ENCODE measurements around the gene RPL18.

RPL18 gene

DNA sequence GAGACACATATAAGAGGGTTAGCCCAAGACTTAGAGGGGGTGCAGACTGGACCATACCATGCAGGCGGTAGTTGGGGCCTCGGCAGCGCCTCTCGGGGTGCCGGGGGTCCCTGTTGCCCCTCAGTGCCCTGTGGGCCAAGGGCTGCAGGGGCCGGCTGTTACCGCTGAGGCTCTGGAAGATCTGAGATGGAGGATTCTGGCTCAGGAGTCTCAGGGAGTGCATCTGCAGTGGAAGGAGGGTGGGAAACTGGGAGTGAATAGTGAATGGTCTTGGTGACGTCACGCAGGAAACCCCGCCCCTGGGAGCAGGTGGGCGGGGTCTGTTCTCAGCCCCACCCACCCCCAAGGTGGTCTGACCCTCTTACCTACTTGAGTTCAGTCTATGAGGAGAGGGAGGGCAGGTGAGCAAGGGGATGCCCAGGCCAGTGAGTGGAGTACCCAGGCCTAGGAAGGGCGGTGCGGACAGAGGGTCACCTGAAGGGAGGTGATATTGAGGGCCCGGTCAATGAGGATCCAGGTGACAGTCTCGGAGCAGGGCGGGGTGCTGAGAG is 19.9 kb upstream of the RPL18 start:
- Histone ChIP-seq H3K4ac (ENCODE audit: low read depth, low read length) (no peak overlapping the region), H3K4me2 (ENCODE audit: low read length) (no peak overlapping the region), H3K27ac (ENCODE audit: low read depth, low read length) (no peak overlapping the region), H3K4me3 (ENCODE audit: low read depth, low read length) (no peak overlapping the region), H3K9ac (ENCODE audit: low read length) (no peak overlapping the region), H2AK5ac (ENCODE audit: low read length) (no peak overlapping the region), H3K79me1 (ENCODE audit: low read length) (peaks cover 3% of the 10 kb centered on the region), H3K36me3 (ENCODE audit: control insufficient read depth in 1 of 2, insufficient read depth in 2 of 2, low read length in 2 of 2) (no peaks in the 10 kb centered on the region), H4K12ac (ENCODE audit: low read depth, low read length) (no peak overlapping the region), H3K4me1 (ENCODE audit: control insufficient read depth in 1 of 2, insufficient read depth in 2 of 2, low read length in 2 of 2) (peaks cover 21 to 23% of the 10 kb centered on the region in 2 experiments), H2BK120ac (ENCODE audit: insufficient read depth, low read length, poor library complexity) (no peak overlapping the region), H3K18ac (ENCODE audit: low read length) (no peak overlapping the region), H2AFZ (ENCODE audit: insufficient read depth, low read length, poor library complexity) (peak overlapping the region; percentile 8), H4K91ac (ENCODE audit: low read depth, low read length) (no peak overlapping the region), H3K9me3 (ENCODE audit: insufficient read depth, low read depth, low read length) (no peaks in the 10 kb centered on the region), H3K14ac (ENCODE audit: low read length) (no peak overlapping the region), H3K23ac (ENCODE audit: low read length) (no peak overlapping the region), H2BK5ac (ENCODE audit: low read depth, low read length, poor library complexity) (no peak overlapping the region), H3K27me3 (ENCODE audit: insufficient read depth, low read length) (peaks cover 15% of the 10 kb centered on the region), H4K8ac (ENCODE audit: low read depth, low read length) (no peak overlapping the region), H2BK12ac (ENCODE audit: low read length) (no peak overlapping the region), H3K79me2 (ENCODE audit: control insufficient read depth, insufficient read depth, low read length, poor library complexity) (no peaks in the 10 kb centered on the region)
- no peak for DNase-seq
- WGBS (ENCODE audit: extremely low coverage, insufficient coverage, insufficient read length) = no CpG with 5 or more reads among the region's 16 CpGs

DNA sequence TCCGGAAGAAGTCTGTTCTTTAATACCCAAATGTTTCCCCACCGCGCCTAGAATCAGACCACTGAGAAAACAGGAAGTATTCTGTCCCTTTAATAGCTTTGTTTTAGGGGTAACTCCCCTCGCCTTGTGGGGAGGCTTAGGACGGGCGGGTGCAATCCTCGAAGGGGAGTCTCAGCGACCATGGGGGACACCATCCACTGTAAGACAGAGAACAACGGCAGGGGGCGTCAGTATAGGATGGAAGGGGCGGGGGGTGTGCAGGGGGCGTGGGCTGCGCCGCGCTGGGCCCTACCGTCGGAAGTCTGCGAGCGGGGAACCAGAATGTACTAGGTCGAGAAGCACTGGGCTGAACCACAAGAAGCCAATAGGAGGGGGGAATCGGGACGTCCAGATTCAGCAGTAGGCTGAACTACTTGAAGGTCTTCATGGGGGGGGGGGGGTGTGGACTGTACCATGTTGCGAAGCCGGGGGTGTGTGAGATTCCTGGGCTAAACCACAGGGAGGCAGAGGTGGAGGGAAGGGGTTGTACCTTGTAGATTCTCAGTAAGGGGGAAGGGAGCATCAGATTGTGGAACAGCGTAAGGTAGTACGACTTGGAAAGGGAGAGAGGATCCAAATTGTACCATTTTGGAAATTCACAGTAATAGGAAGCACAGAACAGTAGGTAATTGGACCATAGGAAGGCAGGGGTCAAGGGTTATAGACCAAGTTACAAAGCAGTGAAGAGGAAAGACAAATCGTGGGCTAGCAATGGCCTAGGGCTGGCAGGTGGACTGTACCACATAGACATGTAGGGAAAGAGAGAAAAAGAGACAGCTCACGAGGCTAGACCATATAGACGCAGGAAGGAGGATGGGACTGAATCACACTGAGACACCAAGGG is 19.2 kb upstream of the RPL18 start:
- H2AK5ac ChIP-seq (ENCODE audit: low read length) = no peak overlapping the region
- peak overlapping the region; percentile 42 for H2AFZ ChIP-seq (ENCODE audit: insufficient read depth, low read length, poor library complexity)
- no peaks in the 10 kb centered on the region for H3K79me2 ChIP-seq (ENCODE audit: control insufficient read depth, insufficient read depth, low read length, poor library complexity)
- no peak overlapping the region for H3K27ac ChIP-seq (ENCODE audit: low read depth, low read length)
- H3K18ac ChIP-seq (ENCODE audit: low read length) = no peak overlapping the region
- no peak overlapping the region for H4K12ac ChIP-seq (ENCODE audit: low read depth, low read length)
- no peak overlapping the region for H2BK12ac ChIP-seq (ENCODE audit: low read length)
- no peak overlapping the region for H3K9ac ChIP-seq (ENCODE audit: low read length)
- H3K9me3 ChIP-seq (ENCODE audit: insufficient read depth, low read depth, low read length) = peaks cover 2% of the 10 kb centered on the region
- H3K23ac ChIP-seq (ENCODE audit: low read length) = no peak overlapping the region
- H3K4me2 ChIP-seq (ENCODE audit: low read length) = peak overlapping the region; percentile 24
- H3K4me3 ChIP-seq (ENCODE audit: low read depth, low read length) = no peak overlapping the region
- no peak overlapping the region for H3K14ac ChIP-seq (ENCODE audit: low read length)
- WGBS (ENCODE audit: extremely low coverage, insufficient coverage, insufficient read length) = no CpG with 5 or more reads among the region's 29 CpGs
- no peak overlapping the region for H3K4ac ChIP-seq (ENCODE audit: low read depth, low read length)
- H2BK120ac ChIP-seq (ENCODE audit: insufficient read depth, low read length, poor library complexity) = no peak overlapping the region
- H4K8ac ChIP-seq (ENCODE audit: low read depth, low read length) = peak overlapping the region; percentile 30
- no peaks in the 10 kb centered on the region for H3K36me3 ChIP-seq (ENCODE audit: control insufficient read depth in 1 of 2, insufficient read depth in 2 of 2, low read length in 2 of 2)
- H4K91ac ChIP-seq (ENCODE audit: low read depth, low read length) = no peak overlapping the region
- H2BK5ac ChIP-seq (ENCODE audit: low read depth, low read length, poor library complexity) = no peak overlapping the region
- peak; percentile 64 to 75 for DNase-seq
- H3K27me3 ChIP-seq (ENCODE audit: insufficient read depth, low read length) = peaks cover 15% of the 10 kb centered on the region
- peaks cover 21 to 26% of the 10 kb centered on the region in 2 experiments for H3K4me1 ChIP-seq (ENCODE audit: control insufficient read depth in 1 of 2, insufficient read depth in 2 of 2, low read length in 2 of 2)
- H3K79me1 ChIP-seq (ENCODE audit: low read length) = peaks cover 3% of the 10 kb centered on the region

DNA sequence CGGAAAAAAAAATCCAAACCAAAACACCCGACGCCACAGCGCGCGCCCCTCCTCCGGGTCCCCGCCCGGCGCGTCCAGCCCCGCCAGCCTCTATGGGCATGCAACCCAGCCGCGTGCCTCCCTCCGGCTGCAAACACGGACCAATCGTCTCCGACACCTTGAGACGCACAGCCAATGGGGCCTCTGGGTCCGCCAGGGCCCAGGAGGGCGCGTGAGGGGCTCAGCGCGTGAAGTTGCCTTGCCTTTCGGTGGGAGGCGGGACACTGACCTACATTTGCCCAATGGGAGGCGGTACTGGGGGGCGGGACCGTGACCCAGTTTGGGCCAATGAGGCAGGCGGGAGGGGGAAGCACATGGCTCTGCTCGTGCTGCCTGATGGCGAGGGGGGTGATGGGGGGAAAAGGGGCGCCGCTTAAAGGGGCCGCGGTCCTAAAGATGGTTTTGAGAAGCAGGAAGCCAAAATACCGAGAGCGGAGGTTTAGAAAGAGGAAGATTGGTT is 18.5 kb upstream of the RPL18 start:
- Histone ChIP-seq H3K4ac (ENCODE audit: low read depth, low read length) (no peak overlapping the region), H2AK5ac (ENCODE audit: low read length) (no peak overlapping the region), H4K91ac (ENCODE audit: low read depth, low read length) (no peak overlapping the region), H4K8ac (ENCODE audit: low read depth, low read length) (peak overlapping the region; percentile 30), H2BK5ac (ENCODE audit: low read depth, low read length, poor library complexity) (no peak overlapping the region), H3K9ac (ENCODE audit: low read length) (no peak overlapping the region), H3K14ac (ENCODE audit: low read length) (no peak overlapping the region), H2BK12ac (ENCODE audit: low read length) (no peak overlapping the region), H3K4me2 (ENCODE audit: low read length) (peak overlapping the region; percentile 24), H3K18ac (ENCODE audit: low read length) (no peak overlapping the region), H3K36me3 (ENCODE audit: control insufficient read depth in 1 of 2, insufficient read depth in 2 of 2, low read length in 2 of 2) (no peaks in the 10 kb centered on the region), H3K4me3 (ENCODE audit: low read depth, low read length) (no peak overlapping the region), H3K79me1 (ENCODE audit: low read length) (peaks cover 3% of the 10 kb centered on the region), H3K9me3 (ENCODE audit: insufficient read depth, low read depth, low read length) (peaks cover 3% of the 10 kb centered on the region), H3K23ac (ENCODE audit: low read length) (no peak overlapping the region), H2AFZ (ENCODE audit: insufficient read depth, low read length, poor library complexity) (no peak overlapping the region), H3K4me1 (ENCODE audit: control insufficient read depth in 1 of 2, insufficient read depth in 2 of 2, low read length in 2 of 2) (peaks cover 21 to 32% of the 10 kb centered on the region in 2 experiments), H3K79me2 (ENCODE audit: control insufficient read depth, insufficient read depth, low read length, poor library complexity) (no peaks in the 10 kb centered on the region), H3K27ac (ENCODE audit: low read depth, low read length) (no peak overlapping the region), H4K12ac (ENCODE audit: low read depth, low read length) (no peak overlapping the region), H2BK120ac (ENCODE audit: insufficient read depth, low read length, poor library complexity) (no peak overlapping the region), H3K27me3 (ENCODE audit: insufficient read depth, low read length) (peaks cover 15% of the 10 kb centered on the region)
- WGBS (ENCODE audit: extremely low coverage, insufficient coverage, insufficient read length) = no CpG with 5 or more reads among the region's 38 CpGs
- peak; percentile 87 to 95 for DNase-seq

DNA sequence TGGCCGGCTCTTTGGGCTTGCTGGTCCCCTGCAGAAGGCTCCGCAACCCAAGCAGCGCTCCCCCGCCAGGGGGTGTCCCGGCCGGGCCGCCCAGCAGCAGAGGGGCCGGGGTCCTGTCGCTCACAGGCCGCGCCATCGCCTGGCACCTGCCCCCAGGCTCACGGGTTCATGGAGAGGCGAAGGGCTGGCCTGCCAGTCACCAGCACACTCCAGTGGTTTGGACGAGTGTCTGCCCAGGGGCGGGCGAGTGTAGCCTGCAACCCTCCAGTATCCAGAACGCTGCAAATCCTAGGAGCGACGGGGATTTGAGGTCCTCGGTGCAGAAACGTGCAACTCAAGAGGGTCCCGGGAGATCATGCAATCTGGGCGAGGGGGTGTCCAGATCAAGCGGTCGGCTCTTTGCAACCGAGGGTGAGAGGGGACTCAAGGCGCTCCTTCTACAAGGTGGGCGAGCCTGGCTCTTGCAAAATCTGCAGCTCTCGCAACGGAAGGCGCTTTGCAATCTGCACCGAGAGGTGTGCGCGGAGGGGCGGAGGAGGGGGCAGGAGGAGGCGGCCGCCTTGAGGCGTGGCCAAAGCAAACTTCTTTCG is 18.0 kb upstream of the RPL18 start, which contains the start of gene DBP:
DBP (minus strand) TSS at position 521 of the 590 bp plus-strand sequence; CDS start at position 136, 385 bp downstream.
- no peak within 1 kb of the TSS for H3K27ac ChIP-seq (ENCODE audit: low read depth, low read length)
- no peak within 1 kb of the TSS for H2BK120ac ChIP-seq (ENCODE audit: insufficient read depth, low read length, poor library complexity)
- peak within 1 kb of the TSS; percentile 30 for H4K8ac ChIP-seq (ENCODE audit: low read depth, low read length)
- no peaks in the 10 kb centered on the region for H3K36me3 ChIP-seq (ENCODE audit: control insufficient read depth in 1 of 2, insufficient read depth in 2 of 2, low read length in 2 of 2)
- H3K4me1 ChIP-seq (ENCODE audit: control insufficient read depth in 1 of 2, insufficient read depth in 2 of 2, low read length in 2 of 2) = peaks cover 21 to 32% of the 10 kb centered on the region in 2 experiments
- no peak within 1 kb of the TSS for H3K14ac ChIP-seq (ENCODE audit: low read length)
- WGBS (ENCODE audit: extremely low coverage, insufficient coverage, insufficient read length) = no CpG with 5 or more reads among the region's 40 CpGs
- no peaks in the 10 kb centered on the region for H3K79me2 ChIP-seq (ENCODE audit: control insufficient read depth, insufficient read depth, low read length, poor library complexity)
- peak in 1 of 2 donors; percentile 52 for DNase-seq
- H2AFZ ChIP-seq (ENCODE audit: insufficient read depth, low read length, poor library complexity) = peak within 1 kb of the TSS; percentile 42
- no peak within 1 kb of the TSS for H3K4me3 ChIP-seq (ENCODE audit: low read depth, low read length)
- no peak within 1 kb of the TSS for H4K91ac ChIP-seq (ENCODE audit: low read depth, low read length)
- H3K79me1 ChIP-seq (ENCODE audit: low read length) = peaks cover 3% of the 10 kb centered on the region
- no peak within 1 kb of the TSS for H2BK12ac ChIP-seq (ENCODE audit: low read length)
- no peak within 1 kb of the TSS for H3K4ac ChIP-seq (ENCODE audit: low read depth, low read length)
- no peak within 1 kb of the TSS for H3K23ac ChIP-seq (ENCODE audit: low read length)
- no peak within 1 kb of the TSS for H4K12ac ChIP-seq (ENCODE audit: low read depth, low read length)
- no peak within 1 kb of the TSS for H2BK5ac ChIP-seq (ENCODE audit: low read depth, low read length, poor library complexity)
- peaks cover 3% of the 10 kb centered on the region for H3K9me3 ChIP-seq (ENCODE audit: insufficient read depth, low read depth, low read length)
- H3K9ac ChIP-seq (ENCODE audit: low read length) = no peak within 1 kb of the TSS
- H3K18ac ChIP-seq (ENCODE audit: low read length) = no peak within 1 kb of the TSS
- H3K27me3 ChIP-seq (ENCODE audit: insufficient read depth, low read length) = peaks cover 15% of the 10 kb centered on the region
- peak within 1 kb of the TSS; percentile 24 for H3K4me2 ChIP-seq (ENCODE audit: low read length)
- H2AK5ac ChIP-seq (ENCODE audit: low read length) = no peak within 1 kb of the TSS
